Measurements from ENCODE around the gene RXFP3.
"Not testable (repeated sequence)": the region's sequence is repeated elsewhere in the genome, so short reads cannot be mapped to it uniquely, and the experiment has no call there.

The RXFP3 gene

GRCh38 chr5:33936381-33937016 lies at the start of gene RXFP3:
RXFP3 (plus strand) TSS chr5:33936386; CDS start chr5:33936741, 355 bp downstream.
- no peak for DNase-seq

- no peak for DNase-seq
These were observed 48.9 kb upstream of the RXFP3 start for GRCh38 chr5:33887268-33887667.

- DNase-seq, result no peak
These were observed 47.6 kb upstream of the RXFP3 start for GRCh38 chr5:33888587-33888986.

- no peak for DNase-seq
These were observed 45.8 kb upstream of the RXFP3 start for GRCh38 chr5:33890131-33891032.

- no peak for DNase-seq
These were observed 44.8 kb upstream of the RXFP3 start for GRCh38 chr5:33891446-33891787.

- no peak for DNase-seq
These were observed 44.2 kb upstream of the RXFP3 start, which contains the start of gene ADAMTS12 for GRCh38 chr5:33891788-33892619. ADAMTS12 (minus strand) TSS chr5:33891990; CDS start chr5:33891856, 134 bp downstream.

- no peak for DNase-seq
These were observed 43.5 kb upstream of the RXFP3 start for GRCh38 chr5:33892620-33893137.

- DNase-seq, result no peak
These were observed 41.6 kb upstream of the RXFP3 start for GRCh38 chr5:33894566-33894965.

GRCh38 chr5:33901156-33901555 lies 35.0 kb upstream of the RXFP3 start:
- DNase-seq, result no peak

GRCh38 chr5:33903118-33903517 lies 33.1 kb upstream of the RXFP3 start:
- DNase-seq, result no peak

- no peak for DNase-seq
These were observed 30.8 kb upstream of the RXFP3 start for GRCh38 chr5:33905381-33905780.

- not testable (repeated sequence) for DNase-seq
These were observed 29.9 kb upstream of the RXFP3 start for GRCh38 chr5:33906248-33906647.

- not testable (repeated sequence) for DNase-seq
These were observed 21.3 kb upstream of the RXFP3 start for GRCh38 chr5:33914844-33915243.

- DNase-seq, result no peak
These were observed 15.2 kb upstream of the RXFP3 start for GRCh38 chr5:33921002-33921401.

- DNase-seq, result no peak
These were observed 10.9 kb upstream of the RXFP3 start for GRCh38 chr5:33925278-33925677.

- no peak for DNase-seq
These were observed 8.5 kb upstream of the RXFP3 start for GRCh38 chr5:33927685-33928084.

GRCh38 chr5:33928283-33928682 lies 7.9 kb upstream of the RXFP3 start:
- no peak for DNase-seq

- no peak for DNase-seq
These were observed 6.1 kb upstream of the RXFP3 start for GRCh38 chr5:33929925-33930690.

GRCh38 chr5:33931136-33931535 lies 5.0 kb upstream of the RXFP3 start:
- no peak for DNase-seq

- DNase-seq, result no peak
These were observed 2.4 kb upstream of the RXFP3 start for GRCh38 chr5:33933723-33934169.

GRCh38 chr5:33934176-33934575 lies 2.0 kb upstream of the RXFP3 start:
- no peak for DNase-seq

- no peak for DNase-seq
These were observed 194 bp upstream of the RXFP3 start for GRCh38 chr5:33936004-33936380.

Data from CD4-positive, alpha-beta T cell treated with Interferon gamma for 1 hour (primary cell).